SK-N-MC (cell line): Measurements from ENCODE around the gene ADAMTS13.
A peak's percentile ranks its signal among the peaks of the same experiment; 100 is the strongest.

Experiments used
- DNase-seq: peaks from one replicate; pipeline ENCODE4 v3.0.0-alpha.2; 2011; ENCODE audit warnings: low read depth, low spot score
- H3K27ac ChIP-seq: fragments of 200-600 bp; sonication (generic); 2 replicates; pipeline ENCODE4 v1.5.1; 2016; ENCODE audit warnings: mixed run types
- H3K36me3 ChIP-seq: fragments of 200-600 bp; sonication (generic); 2 replicates; pipeline ENCODE4 v1.6.1; 2017; ENCODE audit warnings: antibody characterized with exemption, low read length, mixed read lengths; ENCODE audit not compliant: insufficient read depth
- H3K4me3 ChIP-seq: fragments of 200-600 bp; sonication (generic); 2 replicates; pipeline ENCODE4 v1.5.1; 2016
- H3K9ac ChIP-seq: fragments of 200-600 bp; sonication (generic); 2 replicates; pipeline ENCODE4 v1.8.0; 2017; ENCODE audit warnings: mixed run types, mixed read lengths; ENCODE audit not compliant: insufficient read length
- H3K9me3 ChIP-seq: fragments of 200-600 bp; sonication (generic); 2 replicates; pipeline ENCODE4 v1.6.1; 2017; ENCODE audit warnings: low read depth, mild to moderate bottlenecking, antibody characterized with exemption, low read length, moderate library complexity, mixed read lengths
- EZH2 ChIP-seq: fragments of 200-600 bp; sonication (generic); IDR thresholded peaks from one replicate; pipeline ENCODE4 v1.6.1; 2017; ENCODE audit warnings: antibody characterized with exemption
- FOXP2 ChIP-seq: optimal IDR thresholded peaks from 2 replicates; pipeline ENCODE3; 2011; ENCODE audit warnings: mild to moderate bottlenecking, moderate library complexity; ENCODE audit not compliant: insufficient read depth; ENCODE audit errors: extremely low read length, control extremely low read depth
- POLR2AphosphoS5 ChIP-seq: IDR thresholded peaks from 2 replicates; pipeline ENCODE4 v1.6.1; 2012; ENCODE audit warnings: mild to moderate bottlenecking, low read depth, low read length, borderline replicate concordance

Gene ADAMTS13

DNA sequence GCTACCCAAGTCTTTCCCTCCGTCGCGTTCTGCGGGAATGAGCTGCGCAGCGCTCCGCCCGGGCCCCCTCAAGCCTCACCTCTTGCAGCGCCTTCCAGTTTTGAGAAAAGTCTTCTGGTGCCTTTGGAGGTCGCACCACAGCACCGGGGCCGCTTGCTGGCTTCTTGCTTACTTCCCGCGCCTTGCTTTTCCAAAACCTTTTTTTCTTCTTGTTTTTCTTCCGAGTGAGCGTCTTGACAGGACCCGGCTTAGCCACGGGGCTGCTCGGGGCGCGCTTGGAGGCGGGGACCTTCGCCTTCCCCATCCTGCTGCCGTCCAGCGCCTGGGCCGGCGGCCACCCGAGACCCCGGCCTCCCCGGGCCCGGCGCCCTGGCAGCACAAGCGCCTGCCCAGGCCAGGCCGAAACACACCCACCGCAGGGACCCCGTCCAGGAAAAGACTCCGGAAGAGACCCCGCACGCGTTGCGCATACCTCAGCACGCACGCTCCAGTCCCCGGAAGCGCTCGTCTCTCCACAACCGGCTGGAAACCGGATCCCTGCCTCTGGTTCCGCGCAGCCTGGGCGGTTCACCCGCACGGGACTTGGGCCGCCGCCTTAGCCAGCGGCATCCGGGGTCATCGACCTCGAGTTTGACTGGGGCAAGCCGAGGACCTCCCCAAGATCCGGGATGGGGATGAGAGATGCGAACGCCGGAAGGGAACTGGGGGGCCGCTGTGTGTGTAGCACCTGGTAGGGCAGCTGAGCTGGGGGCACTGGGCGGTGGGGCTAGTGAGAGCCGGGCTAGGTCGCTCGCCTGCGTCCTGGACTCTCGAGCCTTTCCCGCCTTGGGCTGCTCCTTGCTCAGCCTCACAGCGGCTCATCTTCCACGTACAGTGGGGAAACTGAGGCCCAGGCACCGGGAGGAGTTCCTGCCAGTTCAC is 4.4 kb upstream of the ADAMTS13 start, which contains the start of gene REXO4:
Gene REXO4 (minus strand): TSS at position 470 of the 921 bp plus-strand sequence. CDS start 166 bp downstream, at position 304.
- TF ChIP-seq FOXP2: no peak
- TF ChIP-seq POLR2AphosphoS5: peak; percentile 61; the same call in 1 of the 2 replicates
- no peak for TF ChIP-seq EZH2
- no peaks in the 10 kb centered on the region for H3K9me3 ChIP-seq
- H3K36me3 ChIP-seq: peaks cover 30% of the 10 kb centered on the region
- H3K9ac ChIP-seq: peak within 1 kb of the TSS; percentile 95
- peak; percentile 48 for DNase-seq
- H3K4me3 ChIP-seq: peak within 1 kb of the TSS; percentile 84
- H3K27ac ChIP-seq: peak within 1 kb of the TSS; percentile 94

DNA sequence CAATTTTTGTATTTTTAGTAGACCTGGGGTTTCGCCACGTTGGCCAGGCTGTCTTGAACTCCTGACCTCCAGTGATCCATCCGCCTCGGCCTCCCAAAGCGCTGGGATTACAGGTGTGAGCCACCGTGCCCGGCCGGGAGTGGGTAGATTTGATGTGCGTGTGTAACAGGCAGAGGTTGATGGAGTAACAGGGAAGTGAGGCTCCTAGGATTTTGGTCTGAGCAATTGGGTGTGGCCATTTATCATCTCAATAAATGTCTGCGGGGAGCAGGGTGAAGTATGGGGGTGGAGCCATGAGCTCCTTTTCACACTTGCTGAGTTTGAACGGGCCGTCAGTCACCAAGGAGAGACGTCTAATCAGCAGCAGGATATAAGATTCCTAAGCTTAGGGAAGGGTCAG is 3.2 kb upstream of the ADAMTS13 start:
- TF ChIP-seq EZH2 (no peak), FOXP2 (no peak), POLR2AphosphoS5 (no peak)
- Histone ChIP-seq H3K9ac (no peak overlapping the region), H3K4me3 (peak overlapping the region; percentile 84), H3K9me3 (no peaks in the 10 kb centered on the region), H3K27ac (no peak overlapping the region), H3K36me3 (peaks cover 21% of the 10 kb centered on the region)
- DNase-seq: no peak

- Histone ChIP-seq H3K27ac (no peak overlapping the region), H3K4me3 (no peak overlapping the region), H3K9ac (no peak overlapping the region), H3K36me3 (peaks cover 7% of the 10 kb centered on the region), H3K9me3 (no peaks in the 10 kb centered on the region)
- no peak for TF ChIP-seq FOXP2
- no peak for TF ChIP-seq POLR2AphosphoS5
- no peak for TF ChIP-seq EZH2
- DNase-seq: no peak
Measured at GRCh38 chr9:133420392-133420827, 1.8 kb upstream of the ADAMTS13 start.

- H3K4me3 ChIP-seq: no peak overlapping the region
- no peak for DNase-seq
- TF ChIP-seq FOXP2: no peak
- TF ChIP-seq EZH2: no peak
- no peak for TF ChIP-seq POLR2AphosphoS5
- no peak overlapping the region for H3K27ac ChIP-seq
- no peak overlapping the region for H3K9ac ChIP-seq
- no peaks in the 10 kb centered on the region for H3K36me3 ChIP-seq
- H3K9me3 ChIP-seq: no peaks in the 10 kb centered on the region
Measured at GRCh38 chr9:133423216-133423615, 1.0 kb downstream of the ADAMTS13 start.

GRCh38 chr9:133424187-133424586 is 2.0 kb downstream of the ADAMTS13 start:
- TF ChIP-seq POLR2AphosphoS5 (no peak), FOXP2 (no peak), EZH2 (no peak)
- H3K36me3 ChIP-seq: no peaks in the 10 kb centered on the region
- no peak for DNase-seq
- H3K4me3 ChIP-seq: no peak overlapping the region
- no peaks in the 10 kb centered on the region for H3K9me3 ChIP-seq
- no peak overlapping the region for H3K27ac ChIP-seq
- H3K9ac ChIP-seq: no peak overlapping the region

DNA sequence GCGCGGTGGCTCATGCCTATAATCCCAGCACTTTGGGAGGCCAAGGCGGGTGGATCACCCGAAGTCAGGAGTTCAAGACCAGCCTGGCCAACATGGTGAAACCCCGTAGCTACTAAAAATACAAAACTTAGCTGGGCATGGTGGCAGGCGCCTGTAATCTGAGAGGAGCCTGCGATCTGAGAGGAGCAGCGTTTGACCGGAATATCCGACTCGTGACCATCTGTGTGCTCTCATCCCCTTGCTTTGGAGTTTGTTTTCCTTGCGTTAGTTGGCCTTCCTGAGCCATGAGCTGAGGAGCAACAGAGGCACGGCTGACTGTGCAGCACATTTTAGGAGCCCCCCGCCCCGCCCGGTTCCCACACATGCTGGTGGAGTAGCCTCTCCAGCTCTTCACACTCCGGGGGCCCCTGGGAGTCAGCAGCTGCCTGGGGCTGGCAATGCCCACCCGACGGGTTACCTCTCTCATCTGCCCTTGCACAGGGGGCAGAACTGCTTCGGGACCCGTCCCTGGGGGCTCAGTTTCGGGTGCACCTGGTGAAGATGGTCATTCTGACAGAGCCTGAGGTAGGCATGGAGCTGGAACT is 3.0 kb downstream of the ADAMTS13 start:
- Histone ChIP-seq H3K36me3 (no peaks in the 10 kb centered on the region), H3K4me3 (no peak overlapping the region), H3K9ac (no peak overlapping the region), H3K9me3 (no peaks in the 10 kb centered on the region), H3K27ac (no peak overlapping the region)
- DNase-seq: no peak
- TF ChIP-seq POLR2AphosphoS5 (no peak), FOXP2 (no peak), EZH2 (no peak)

- no peak overlapping the region for H3K27ac ChIP-seq
- H3K9me3 ChIP-seq: no peaks in the 10 kb centered on the region
- H3K9ac ChIP-seq: no peak overlapping the region
- no peak overlapping the region for H3K4me3 ChIP-seq
- TF ChIP-seq POLR2AphosphoS5 (no peak), FOXP2 (no peak), EZH2 (no peak)
- DNase-seq: no peak
- no peaks in the 10 kb centered on the region for H3K36me3 ChIP-seq
Measured at GRCh38 chr9:133426011-133426410, 3.8 kb downstream of the ADAMTS13 start.

DNA sequence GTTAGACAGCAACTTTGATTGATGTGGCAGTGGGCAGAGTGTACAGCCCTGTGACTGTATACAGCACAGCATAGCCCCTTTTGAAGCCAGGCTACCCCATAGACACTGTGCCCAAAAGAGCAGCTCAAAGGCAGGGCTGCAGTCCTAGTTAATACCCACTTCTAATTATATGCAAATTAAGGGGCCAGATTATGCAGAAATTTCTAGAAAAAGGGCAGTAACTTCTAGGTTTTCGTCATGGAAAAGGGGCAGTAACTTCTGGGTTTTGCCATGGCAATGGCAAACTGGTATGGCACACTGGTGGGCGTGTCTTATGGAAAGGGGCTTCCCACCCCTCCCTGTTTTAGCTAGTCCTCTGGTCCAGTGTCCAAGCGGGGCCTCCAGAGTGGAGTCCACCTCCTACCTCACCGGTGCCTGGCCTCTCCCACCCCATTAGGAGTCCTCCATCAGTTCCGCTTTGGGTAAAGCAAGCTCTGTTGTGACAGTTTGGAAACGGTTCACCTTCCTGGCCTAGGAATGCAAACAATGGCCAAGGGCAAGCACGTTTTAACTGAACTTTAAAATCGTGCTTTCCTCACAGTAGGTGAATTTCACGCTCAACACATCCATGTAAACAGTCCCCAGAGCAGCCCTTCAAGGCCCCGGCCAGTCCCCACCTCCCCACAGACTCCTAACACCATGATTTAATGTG is 5.6 kb downstream of the ADAMTS13 start:
- DNase-seq: no peak
- TF ChIP-seq POLR2AphosphoS5: no peak
- TF ChIP-seq FOXP2: no peak
- no peak for TF ChIP-seq EZH2
- Histone ChIP-seq H3K36me3 (no peaks in the 10 kb centered on the region), H3K9ac (no peak overlapping the region), H3K9me3 (no peaks in the 10 kb centered on the region), H3K4me3 (no peak overlapping the region), H3K27ac (no peak overlapping the region)
